ENCODE measurements around the gene SLC39A11.

GRCh38 chr17:72811976-72812687 lies 280.4 kb downstream of the SLC39A11 start:
- TF ChIP-seq CTCF (IDR thresholded peaks at IDR 0.05) (no peak), POLR2A (IDR thresholded peaks at IDR 0.05) (no peak)

Data from esophagus squamous epithelium (tissue), 4 donors.